ENCODE data around the gene STK24.

STK24 gene

DNA sequence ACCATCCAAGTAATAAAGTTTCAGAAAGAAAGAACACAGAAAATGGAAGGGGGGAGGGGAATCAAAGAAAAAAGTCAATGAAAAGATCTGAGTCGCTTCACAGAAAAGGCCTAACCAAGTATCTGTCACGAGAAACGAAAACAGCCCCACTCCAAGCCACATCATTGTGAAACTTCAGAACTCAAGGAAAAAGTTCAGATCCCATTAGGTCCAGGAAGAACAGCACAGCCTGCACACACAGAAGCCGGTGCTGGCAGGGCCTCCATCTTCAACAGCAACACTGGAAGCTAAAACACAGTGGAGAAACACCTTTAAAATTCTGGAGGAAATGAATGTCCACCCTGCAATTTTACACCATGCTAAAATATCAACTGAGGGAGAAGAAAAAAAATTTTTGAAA lies 8.0 kb downstream of the STK24 start:
- TF ChIP-seq, protein P1, sequence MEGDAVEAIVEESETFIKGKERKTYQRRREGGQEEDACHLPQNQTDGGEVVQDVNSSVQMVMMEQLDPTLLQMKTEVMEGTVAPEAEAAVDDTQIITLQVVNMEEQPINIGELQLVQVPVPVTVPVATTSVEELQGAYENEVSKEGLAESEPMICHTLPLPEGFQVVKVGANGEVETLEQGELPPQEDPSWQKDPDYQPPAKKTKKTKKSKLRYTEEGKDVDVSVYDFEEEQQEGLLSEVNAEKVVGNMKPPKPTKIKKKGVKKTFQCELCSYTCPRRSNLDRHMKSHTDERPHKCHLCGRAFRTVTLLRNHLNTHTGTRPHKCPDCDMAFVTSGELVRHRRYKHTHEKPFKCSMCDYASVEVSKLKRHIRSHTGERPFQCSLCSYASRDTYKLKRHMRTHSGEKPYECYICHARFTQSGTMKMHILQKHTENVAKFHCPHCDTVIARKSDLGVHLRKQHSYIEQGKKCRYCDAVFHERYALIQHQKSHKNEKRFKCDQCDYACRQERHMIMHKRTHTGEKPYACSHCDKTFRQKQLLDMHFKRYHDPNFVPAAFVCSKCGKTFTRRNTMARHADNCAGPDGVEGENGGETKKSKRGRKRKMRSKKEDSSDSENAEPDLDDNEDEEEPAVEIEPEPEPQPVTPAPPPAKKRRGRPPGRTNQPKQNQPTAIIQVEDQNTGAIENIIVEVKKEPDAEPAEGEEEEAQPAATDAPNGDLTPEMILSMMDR (IDR thresholded peaks at IDR 0.05; ENCODE audit: low read depth, low read length): no peak
- Histone ChIP-seq H3K4me3 (ENCODE audit: low read depth, low read length) (no peak overlapping the region), H3K27me3 (no peaks in the 10 kb centered on the region), H3K36me3 (no peaks in the 10 kb centered on the region), H3K9me3 (no peaks in the 10 kb centered on the region), H3K4me1 (peaks cover 15% of the 10 kb centered on the region)
- DNase-seq: no peak

DNA sequence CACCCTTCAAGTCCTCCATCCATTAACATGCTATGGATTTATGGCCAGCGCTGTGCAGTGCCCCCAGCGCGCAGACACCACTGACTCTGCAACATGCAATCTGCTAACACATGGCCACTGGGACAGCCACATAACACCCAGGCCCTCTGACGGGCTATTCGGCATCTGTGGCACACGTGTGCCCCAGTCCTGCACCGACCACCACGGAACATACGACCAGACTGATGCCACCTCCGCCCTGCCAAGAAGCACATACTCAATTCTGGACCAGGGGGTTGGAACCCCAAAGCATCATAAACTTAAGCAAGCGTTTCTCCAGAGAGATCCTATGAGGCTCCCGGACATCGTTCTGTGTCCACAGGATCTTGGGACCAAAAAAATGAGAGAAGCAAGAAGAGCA lies 9.8 kb downstream of the STK24 start:
- H3K4me3 ChIP-seq (ENCODE audit: low read depth, low read length): no peak overlapping the region
- H3K4me1 ChIP-seq: peaks cover 7% of the 10 kb centered on the region

DNA sequence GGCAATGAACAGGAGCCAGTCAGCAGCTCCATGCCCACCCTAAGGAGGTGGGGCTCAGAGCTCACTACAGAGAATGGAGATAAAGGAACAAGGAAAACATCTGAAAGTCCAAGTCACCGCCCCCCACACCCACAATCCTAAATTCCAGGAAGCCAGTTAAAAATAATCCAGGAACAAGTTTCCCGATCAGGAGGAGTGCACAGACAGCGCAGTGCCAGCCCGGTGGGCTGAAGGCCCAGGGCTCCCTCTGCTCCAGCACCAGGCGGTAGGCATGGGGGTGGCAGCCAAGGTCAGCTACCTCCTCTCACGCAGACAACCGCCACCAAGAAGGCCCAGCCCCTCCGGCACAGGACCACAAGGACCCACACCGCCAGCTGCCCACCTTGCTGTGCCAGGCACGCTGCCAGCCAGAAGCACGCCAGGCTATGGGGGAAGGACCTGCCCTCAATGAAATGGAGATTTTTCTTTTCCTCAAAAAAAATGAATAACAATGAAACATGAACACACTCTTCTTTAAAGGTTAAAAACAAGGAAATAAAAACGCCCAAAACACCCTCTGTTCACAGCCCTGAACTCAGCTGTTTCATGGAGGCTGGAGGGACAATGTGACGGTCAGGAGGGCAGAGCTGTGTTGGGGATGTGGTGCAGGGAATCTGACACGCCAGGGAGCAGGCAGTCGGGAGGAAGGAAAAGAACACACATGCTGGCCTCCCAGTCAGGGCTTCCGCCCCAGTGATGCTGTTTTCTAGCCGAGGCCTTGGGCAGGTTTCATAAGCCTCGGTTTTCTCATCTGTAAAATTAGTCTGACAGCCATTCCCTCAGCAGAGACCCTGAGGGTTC lies 11.0 kb downstream of the STK24 start:
- H3K4me3 ChIP-seq (ENCODE audit: low read depth, low read length): no peak overlapping the region
- H3K27me3 ChIP-seq: no peaks in the 10 kb centered on the region
- no peaks in the 10 kb centered on the region for H3K9me3 ChIP-seq
- no peaks in the 10 kb centered on the region; the same call in 1 of the 2 replicates for H3K36me3 ChIP-seq
- H3K4me1 ChIP-seq: no peaks in the 10 kb centered on the region; the same call in 1 of the 2 replicates
- TF ChIP-seq, protein P1 (IDR thresholded peaks at IDR 0.05; ENCODE audit: low read depth, low read length): no peak
- DNase-seq: no peak

More for the DNA sequence above, 9.8 kb downstream of the STK24 start:
- Histone ChIP-seq H3K9me3 (no peaks in the 10 kb centered on the region), H3K27me3 (no peaks in the 10 kb centered on the region), H3K36me3 (no peaks in the 10 kb centered on the region)
- no peak for DNase-seq
- TF ChIP-seq, protein P1 (IDR thresholded peaks at IDR 0.05; ENCODE audit: low read depth, low read length): no peak

DNA sequence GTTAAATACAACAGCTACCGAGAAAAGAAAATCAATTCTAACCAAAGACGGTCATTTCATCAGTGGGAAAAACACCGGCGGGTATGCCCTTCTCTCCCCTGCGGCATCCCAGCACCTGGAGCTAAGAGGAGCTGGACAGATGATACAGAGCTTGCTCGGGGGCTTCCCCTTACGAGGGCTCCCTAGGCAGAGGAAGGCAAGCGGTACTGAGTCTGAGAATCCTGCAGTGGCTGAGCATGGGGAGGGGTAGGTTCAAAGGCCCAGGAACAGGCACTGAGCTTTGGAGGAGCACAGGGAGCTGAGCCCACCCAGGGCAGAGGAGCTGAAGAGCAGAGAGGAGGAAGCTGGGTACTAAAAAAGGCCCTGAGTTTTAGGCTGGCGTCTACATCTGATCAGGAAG lies 12.7 kb downstream of the STK24 start:
- no peak overlapping the region for H3K4me3 ChIP-seq (ENCODE audit: low read depth, low read length)
- no peaks in the 10 kb centered on the region; the same call in 1 of the 2 replicates for H3K36me3 ChIP-seq
- no peaks in the 10 kb centered on the region; the same call in 1 of the 2 replicates for H3K4me1 ChIP-seq
- DNase-seq: no peak
- H3K27me3 ChIP-seq: no peaks in the 10 kb centered on the region
- H3K9me3 ChIP-seq: no peaks in the 10 kb centered on the region
- TF ChIP-seq, protein P1 (IDR thresholded peaks at IDR 0.05; ENCODE audit: low read depth, low read length): no peak

DNA sequence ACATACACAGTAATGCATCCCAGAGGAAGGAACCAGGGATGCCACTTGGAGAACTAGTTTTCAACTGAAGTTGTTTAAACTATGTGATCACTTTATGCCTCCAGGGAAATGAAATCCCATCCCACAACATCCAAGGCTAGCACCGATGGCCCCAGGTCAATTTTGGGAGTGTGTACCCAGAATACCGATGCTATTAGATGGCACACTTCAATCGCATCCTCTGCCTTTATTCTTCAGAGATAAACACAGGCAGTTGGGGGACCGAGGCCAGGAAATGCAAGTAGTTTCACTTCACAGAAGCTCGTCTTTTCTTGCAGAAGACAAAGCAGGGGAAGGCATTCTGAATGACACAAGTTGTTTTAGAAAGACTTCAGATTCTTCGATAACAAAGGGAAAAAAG lies 13.8 kb downstream of the STK24 start:
- Histone ChIP-seq H3K36me3 (no peaks in the 10 kb centered on the region; the same call in 1 of the 2 replicates), H3K4me3 (ENCODE audit: low read depth, low read length) (no peak overlapping the region), H3K27me3 (no peaks in the 10 kb centered on the region), H3K4me1 (peaks cover 5% of the 10 kb centered on the region), H3K9me3 (no peaks in the 10 kb centered on the region)
- TF ChIP-seq, protein P1 (IDR thresholded peaks at IDR 0.05; ENCODE audit: low read depth, low read length): no peak
- DNase-seq: no peak

DNA sequence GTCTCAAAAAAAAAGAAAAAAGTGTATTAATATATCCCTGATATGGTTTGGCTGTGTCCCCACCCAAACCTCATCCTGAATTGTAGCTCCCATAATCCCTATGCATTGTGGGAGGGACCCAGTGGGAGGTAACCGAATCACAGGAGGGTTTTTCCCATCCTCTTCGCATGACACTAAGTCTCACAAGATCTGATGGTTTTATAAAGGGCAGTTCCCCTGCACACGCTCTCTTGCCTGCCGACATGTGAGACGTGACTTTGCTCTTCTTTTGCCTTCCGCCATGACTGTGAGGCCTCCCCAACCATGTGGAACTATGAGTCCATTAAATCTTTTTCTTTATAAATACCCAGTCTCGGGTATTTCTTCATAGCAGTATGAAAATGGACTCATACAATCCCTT lies 17.7 kb downstream of the STK24 start:
- H3K27me3 ChIP-seq: no peaks in the 10 kb centered on the region
- H3K4me3 ChIP-seq (ENCODE audit: low read depth, low read length): no peak overlapping the region
- H3K36me3 ChIP-seq: no peaks in the 10 kb centered on the region; the same call in 1 of the 2 replicates
- no peak for DNase-seq
- no peaks in the 10 kb centered on the region for H3K9me3 ChIP-seq
- H3K4me1 ChIP-seq: peaks cover 32% of the 10 kb centered on the region
- TF ChIP-seq, protein P1 (IDR thresholded peaks at IDR 0.05; ENCODE audit: low read depth, low read length): no peak

Data from BE2C (cell line).